GOT3 (cell line): ENCODE results near the gene HES1.
"Not testable (repeated sequence)": the region's sequence is repeated elsewhere in the genome, so short reads cannot be mapped to it uniquely, and the experiment has no call there.

ENCODE experiments used
- DNase-seq: peaks from one replicate; lab custom pipeline; 2025; ENCODE audit warnings: mixed read lengths; lab: John Stamatoyannopoulos, UW

The HES1 gene

GRCh38 chr3:194135806-194136518 lies at the start of gene HES1:
Gene HES1, plus strand, starts transcription at chr3:194136148. Its CDS starts 233 bp downstream, at chr3:194136381.
- DNase-seq: peak; percentile 86

- no peak for DNase-seq
Measured at GRCh38 chr3:194086388-194087075, 49.4 kb upstream of the HES1 start.

GRCh38 chr3:194087280-194087679 lies 48.7 kb upstream of the HES1 start:
- no peak for DNase-seq

GRCh38 chr3:194087995-194088855 lies 47.7 kb upstream of the HES1 start:
- no peak for DNase-seq

GRCh38 chr3:194089357-194090177 lies 46.4 kb upstream of the HES1 start:
- peak; percentile 76 for DNase-seq

GRCh38 chr3:194090178-194090555 lies 45.8 kb upstream of the HES1 start:
- not testable (repeated sequence) for DNase-seq

GRCh38 chr3:194090716-194091115 lies 45.2 kb upstream of the HES1 start:
- no peak for DNase-seq

GRCh38 chr3:194091141-194091540 lies 44.8 kb upstream of the HES1 start:
- DNase-seq: no peak

- DNase-seq: not testable (repeated sequence)
Measured at GRCh38 chr3:194091897-194092296, 44.1 kb upstream of the HES1 start.

- no peak for DNase-seq
Measured at GRCh38 chr3:194092881-194093301, 43.1 kb upstream of the HES1 start.

GRCh38 chr3:194093842-194094241 lies 42.1 kb upstream of the HES1 start:
- DNase-seq: no peak

GRCh38 chr3:194095464-194095863 lies 40.5 kb upstream of the HES1 start:
- no peak for DNase-seq

- no peak for DNase-seq
Measured at GRCh38 chr3:194095902-194096301, 40.0 kb upstream of the HES1 start.

GRCh38 chr3:194097141-194097882 lies 38.6 kb upstream of the HES1 start:
- DNase-seq: no peak

- no peak for DNase-seq
Measured at GRCh38 chr3:194098081-194098842, 37.7 kb upstream of the HES1 start.

GRCh38 chr3:194098843-194099183 lies 37.1 kb upstream of the HES1 start:
- DNase-seq: no peak

GRCh38 chr3:194099215-194099614 lies 36.7 kb upstream of the HES1 start:
- DNase-seq: no peak

- no peak for DNase-seq
Measured at GRCh38 chr3:194100856-194101390, 35.0 kb upstream of the HES1 start.

- DNase-seq: no peak
Measured at GRCh38 chr3:194101592-194102432, 34.1 kb upstream of the HES1 start.
